Activated CD8-positive, alpha-beta memory T cell treated with anti-CD3 and anti-CD28 coated beads, Interleukin-2, amount 50 U/mL, for 1 hour (primary cell): ENCODE data around the gene GABBR2.
"Not testable (repeated sequence)": the region's sequence is repeated elsewhere in the genome, so short reads cannot be mapped to it uniquely, and the experiment has no call there.

Source experiments
- DNase-seq: peaks from one replicate; pipeline ENCODE4 v3.0.0-alpha.2; 2020; ENCODE audit errors: extremely low read depth

GABBR2 gene

GRCh38 chr9:98686961-98687855 is 21.5 kb downstream of the GABBR2 start:
- DNase-seq, result no peak

- DNase-seq, result not testable (repeated sequence)
Observed at GRCh38 chr9:98684816-98685215, 23.9 kb downstream of the GABBR2 start.

GRCh38 chr9:98678244-98678842 is 30.4 kb downstream of the GABBR2 start:
- no peak for DNase-seq

GRCh38 chr9:98673681-98674080 is 35.1 kb downstream of the GABBR2 start:
- no peak for DNase-seq

GRCh38 chr9:98667005-98667640 is 41.6 kb downstream of the GABBR2 start:
- no peak for DNase-seq

GRCh38 chr9:98665501-98665900 is 43.2 kb downstream of the GABBR2 start:
- DNase-seq, result no peak

- DNase-seq, result no peak
Observed at GRCh38 chr9:98660541-98660940, 48.2 kb downstream of the GABBR2 start.

- DNase-seq, result no peak
Observed at GRCh38 chr9:98658951-98659351, 49.8 kb downstream of the GABBR2 start.

- no peak for DNase-seq
Observed at GRCh38 chr9:98657897-98658296, 50.8 kb downstream of the GABBR2 start.

- DNase-seq, result no peak
Observed at GRCh38 chr9:98656511-98656910, 52.2 kb downstream of the GABBR2 start.

- not testable (repeated sequence) for DNase-seq
Observed at GRCh38 chr9:98655428-98655827, 53.3 kb downstream of the GABBR2 start.

GRCh38 chr9:98654247-98654646 is 54.5 kb downstream of the GABBR2 start:
- DNase-seq, result no peak

- DNase-seq, result no peak
Observed at GRCh38 chr9:98652741-98653140, 56.0 kb downstream of the GABBR2 start.

GRCh38 chr9:98652302-98652701 is 56.4 kb downstream of the GABBR2 start:
- DNase-seq, result no peak

GRCh38 chr9:98647236-98647635 is 61.5 kb downstream of the GABBR2 start:
- DNase-seq, result no peak

GRCh38 chr9:98644011-98644410 is 64.7 kb downstream of the GABBR2 start:
- DNase-seq, result no peak

- no peak for DNase-seq
Observed at GRCh38 chr9:98642661-98643312, 65.9 kb downstream of the GABBR2 start.

GRCh38 chr9:98641695-98642094 is 67.0 kb downstream of the GABBR2 start:
- DNase-seq, result no peak

- no peak for DNase-seq
Observed at GRCh38 chr9:98640394-98640793, 68.3 kb downstream of the GABBR2 start.

GRCh38 chr9:98639133-98639532 is 69.6 kb downstream of the GABBR2 start:
- DNase-seq, result no peak

GRCh38 chr9:98637381-98637780 is 71.4 kb downstream of the GABBR2 start:
- no peak for DNase-seq

- DNase-seq, result no peak
Observed at GRCh38 chr9:98635374-98635773, 73.4 kb downstream of the GABBR2 start.
